Measurements from ENCODE around the gene MAB21L2. TPM values are rescaled to one million over a fixed set of nuclear protein-coding genes. Genes with fewer than 3 reads are reported as not detected.

Gene MAB21L2
- total and polyA plus RNA-seq, 2 experiments from 2014 or later = 0.39 TPM; not detected in 1

DNA sequence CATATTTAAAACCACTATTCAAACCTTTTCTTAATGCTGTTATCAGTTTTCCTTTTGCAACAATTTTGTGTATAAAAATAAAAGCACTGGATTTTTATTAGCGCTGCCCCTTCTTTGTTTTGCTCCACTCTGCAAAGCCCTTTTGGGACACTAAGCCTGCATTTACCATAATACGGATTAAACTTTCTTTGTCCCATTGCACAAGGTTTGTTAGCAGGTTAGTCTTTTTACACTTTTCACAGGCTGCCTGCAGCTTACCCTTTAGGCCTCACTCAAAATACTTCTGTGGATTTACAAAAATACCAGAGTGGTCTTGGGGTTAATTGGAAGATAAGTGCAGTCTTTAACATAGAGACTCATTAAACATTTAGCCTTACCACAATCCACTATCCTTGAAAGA, 35.7 kb upstream of the MAB21L2 start (continued):
- TF ChIP-seq, protein P1, sequence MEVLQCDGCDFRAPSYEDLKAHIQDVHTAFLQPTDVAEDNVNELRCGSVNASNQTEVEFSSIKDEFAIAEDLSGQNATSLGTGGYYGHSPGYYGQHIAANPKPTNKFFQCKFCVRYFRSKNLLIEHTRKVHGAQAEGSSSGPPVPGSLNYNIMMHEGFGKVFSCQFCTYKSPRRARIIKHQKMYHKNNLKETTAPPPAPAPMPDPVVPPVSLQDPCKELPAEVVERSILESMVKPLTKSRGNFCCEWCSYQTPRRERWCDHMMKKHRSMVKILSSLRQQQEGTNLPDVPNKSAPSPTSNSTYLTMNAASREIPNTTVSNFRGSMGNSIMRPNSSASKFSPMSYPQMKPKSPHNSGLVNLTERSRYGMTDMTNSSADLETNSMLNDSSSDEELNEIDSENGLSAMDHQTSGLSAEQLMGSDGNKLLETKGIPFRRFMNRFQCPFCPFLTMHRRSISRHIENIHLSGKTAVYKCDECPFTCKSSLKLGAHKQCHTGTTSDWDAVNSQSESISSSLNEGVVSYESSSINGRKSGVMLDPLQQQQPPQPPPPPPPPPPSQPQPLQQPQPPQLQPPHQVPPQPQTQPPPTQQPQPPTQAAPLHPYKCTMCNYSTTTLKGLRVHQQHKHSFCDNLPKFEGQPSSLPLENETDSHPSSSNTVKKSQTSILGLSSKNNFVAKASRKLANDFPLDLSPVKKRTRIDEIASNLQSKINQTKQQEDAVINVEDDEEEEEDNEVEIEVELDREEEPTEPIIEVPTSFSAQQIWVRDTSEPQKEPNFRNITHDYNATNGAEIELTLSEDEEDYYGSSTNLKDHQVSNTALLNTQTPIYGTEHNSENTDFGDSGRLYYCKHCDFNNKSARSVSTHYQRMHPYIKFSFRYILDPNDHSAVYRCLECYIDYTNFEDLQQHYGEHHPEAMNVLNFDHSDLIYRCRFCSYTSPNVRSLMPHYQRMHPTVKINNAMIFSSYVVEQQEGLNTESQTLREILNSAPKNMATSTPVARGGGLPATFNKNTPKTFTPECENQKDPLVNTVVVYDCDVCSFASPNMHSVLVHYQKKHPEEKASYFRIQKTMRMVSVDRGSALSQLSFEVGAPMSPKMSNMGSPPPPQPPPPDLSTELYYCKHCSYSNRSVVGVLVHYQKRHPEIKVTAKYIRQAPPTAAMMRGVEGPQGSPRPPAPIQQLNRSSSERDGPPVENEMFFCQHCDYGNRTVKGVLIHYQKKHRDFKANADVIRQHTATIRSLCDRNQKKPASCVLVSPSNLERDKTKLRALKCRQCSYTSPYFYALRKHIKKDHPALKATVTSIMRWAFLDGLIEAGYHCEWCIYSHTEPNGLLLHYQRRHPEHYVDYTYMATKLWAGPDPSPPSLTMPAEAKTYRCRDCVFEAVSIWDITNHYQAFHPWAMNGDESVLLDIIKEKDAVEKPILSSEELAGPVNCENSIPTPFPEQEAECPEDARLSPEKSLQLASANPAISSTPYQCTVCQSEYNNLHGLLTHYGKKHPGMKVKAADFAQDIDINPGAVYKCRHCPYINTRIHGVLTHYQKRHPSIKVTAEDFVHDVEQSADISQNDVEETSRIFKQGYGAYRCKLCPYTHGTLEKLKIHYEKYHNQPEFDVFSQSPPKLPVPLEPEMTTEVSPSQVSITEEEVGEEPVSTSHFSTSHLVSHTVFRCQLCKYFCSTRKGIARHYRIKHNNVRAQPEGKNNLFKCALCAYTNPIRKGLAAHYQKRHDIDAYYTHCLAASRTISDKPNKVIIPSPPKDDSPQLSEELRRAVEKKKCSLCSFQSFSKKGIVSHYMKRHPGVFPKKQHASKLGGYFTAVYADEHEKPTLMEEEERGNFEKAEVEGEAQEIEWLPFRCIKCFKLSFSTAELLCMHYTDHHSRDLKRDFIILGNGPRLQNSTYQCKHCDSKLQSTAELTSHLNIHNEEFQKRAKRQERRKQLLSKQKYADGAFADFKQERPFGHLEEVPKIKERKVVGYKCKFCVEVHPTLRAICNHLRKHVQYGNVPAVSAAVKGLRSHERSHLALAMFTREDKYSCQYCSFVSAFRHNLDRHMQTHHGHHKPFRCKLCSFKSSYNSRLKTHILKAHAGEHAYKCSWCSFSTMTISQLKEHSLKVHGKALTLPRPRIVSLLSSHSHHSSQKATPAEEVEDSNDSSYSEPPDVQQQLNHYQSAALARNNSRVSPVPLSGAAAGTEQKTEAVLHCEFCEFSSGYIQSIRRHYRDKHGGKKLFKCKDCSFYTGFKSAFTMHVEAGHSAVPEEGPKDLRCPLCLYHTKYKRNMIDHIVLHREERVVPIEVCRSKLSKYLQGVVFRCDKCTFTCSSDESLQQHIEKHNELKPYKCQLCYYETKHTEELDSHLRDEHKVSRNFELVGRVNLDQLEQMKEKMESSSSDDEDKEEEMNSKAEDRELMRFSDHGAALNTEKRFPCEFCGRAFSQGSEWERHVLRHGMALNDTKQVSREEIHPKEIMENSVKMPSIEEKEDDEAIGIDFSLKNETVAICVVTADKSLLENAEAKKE (CRISPR knock-in tag; IDR thresholded peaks at IDR 0.05) = no peak
- TF ChIP-seq, protein P2, sequence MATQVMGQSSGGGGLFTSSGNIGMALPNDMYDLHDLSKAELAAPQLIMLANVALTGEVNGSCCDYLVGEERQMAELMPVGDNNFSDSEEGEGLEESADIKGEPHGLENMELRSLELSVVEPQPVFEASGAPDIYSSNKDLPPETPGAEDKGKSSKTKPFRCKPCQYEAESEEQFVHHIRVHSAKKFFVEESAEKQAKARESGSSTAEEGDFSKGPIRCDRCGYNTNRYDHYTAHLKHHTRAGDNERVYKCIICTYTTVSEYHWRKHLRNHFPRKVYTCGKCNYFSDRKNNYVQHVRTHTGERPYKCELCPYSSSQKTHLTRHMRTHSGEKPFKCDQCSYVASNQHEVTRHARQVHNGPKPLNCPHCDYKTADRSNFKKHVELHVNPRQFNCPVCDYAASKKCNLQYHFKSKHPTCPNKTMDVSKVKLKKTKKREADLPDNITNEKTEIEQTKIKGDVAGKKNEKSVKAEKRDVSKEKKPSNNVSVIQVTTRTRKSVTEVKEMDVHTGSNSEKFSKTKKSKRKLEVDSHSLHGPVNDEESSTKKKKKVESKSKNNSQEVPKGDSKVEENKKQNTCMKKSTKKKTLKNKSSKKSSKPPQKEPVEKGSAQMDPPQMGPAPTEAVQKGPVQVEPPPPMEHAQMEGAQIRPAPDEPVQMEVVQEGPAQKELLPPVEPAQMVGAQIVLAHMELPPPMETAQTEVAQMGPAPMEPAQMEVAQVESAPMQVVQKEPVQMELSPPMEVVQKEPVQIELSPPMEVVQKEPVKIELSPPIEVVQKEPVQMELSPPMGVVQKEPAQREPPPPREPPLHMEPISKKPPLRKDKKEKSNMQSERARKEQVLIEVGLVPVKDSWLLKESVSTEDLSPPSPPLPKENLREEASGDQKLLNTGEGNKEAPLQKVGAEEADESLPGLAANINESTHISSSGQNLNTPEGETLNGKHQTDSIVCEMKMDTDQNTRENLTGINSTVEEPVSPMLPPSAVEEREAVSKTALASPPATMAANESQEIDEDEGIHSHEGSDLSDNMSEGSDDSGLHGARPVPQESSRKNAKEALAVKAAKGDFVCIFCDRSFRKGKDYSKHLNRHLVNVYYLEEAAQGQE (IDR thresholded peaks at IDR 0.05; ENCODE audit: unreplicated experiment) = no peak
- TF ChIP-seq JUNB (IDR thresholded peaks at IDR 0.05; ENCODE audit: unreplicated experiment) = no peak
- TF ChIP-seq, protein P3, sequence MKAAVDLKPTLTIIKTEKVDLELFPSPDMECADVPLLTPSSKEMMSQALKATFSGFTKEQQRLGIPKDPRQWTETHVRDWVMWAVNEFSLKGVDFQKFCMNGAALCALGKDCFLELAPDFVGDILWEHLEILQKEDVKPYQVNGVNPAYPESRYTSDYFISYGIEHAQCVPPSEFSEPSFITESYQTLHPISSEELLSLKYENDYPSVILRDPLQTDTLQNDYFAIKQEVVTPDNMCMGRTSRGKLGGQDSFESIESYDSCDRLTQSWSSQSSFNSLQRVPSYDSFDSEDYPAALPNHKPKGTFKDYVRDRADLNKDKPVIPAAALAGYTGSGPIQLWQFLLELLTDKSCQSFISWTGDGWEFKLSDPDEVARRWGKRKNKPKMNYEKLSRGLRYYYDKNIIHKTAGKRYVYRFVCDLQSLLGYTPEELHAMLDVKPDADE (IDR thresholded peaks at IDR 0.05) = no peak
